HG03159 (cell line): ENCODE measurements around the gene PODXL.
"Not testable (repeated sequence)": the region's sequence is repeated elsewhere in the genome, so short reads cannot be mapped to it uniquely, and the experiment has no call there.

Experiments
- ATAC-seq: cut with Tn5 transposase; IDR thresholded peaks from one replicate; pipeline ENCODE4 v1.9.1; 2021; ENCODE audit warnings: mild to moderate bottlenecking, moderate library complexity; ENCODE audit not compliant: unreplicated experiment

PODXL gene

GRCh38 chr7:131538071-131538812, 18.2 kb downstream of the PODXL start:
- no peak for ATAC-seq

- ATAC-seq: no peak
Measured at GRCh38 chr7:131537571-131537978, 18.9 kb downstream of the PODXL start.

GRCh38 chr7:131536361-131536849, 20.0 kb downstream of the PODXL start:
- ATAC-seq: no peak

GRCh38 chr7:131533566-131534561, 22.6 kb downstream of the PODXL start:
- no peak for ATAC-seq

GRCh38 chr7:131533151-131533559, 23.3 kb downstream of the PODXL start:
- ATAC-seq: no peak

GRCh38 chr7:131532570-131533091, 23.8 kb downstream of the PODXL start:
- no peak for ATAC-seq

- no peak for ATAC-seq
Measured at GRCh38 chr7:131530137-131530536, 26.3 kb downstream of the PODXL start.

- ATAC-seq: no peak
Measured at GRCh38 chr7:131529617-131530016, 26.8 kb downstream of the PODXL start.

- no peak for ATAC-seq
Measured at GRCh38 chr7:131529179-131529578, 27.2 kb downstream of the PODXL start.

GRCh38 chr7:131527456-131527855, 29.0 kb downstream of the PODXL start:
- no peak for ATAC-seq

- no peak for ATAC-seq
Measured at GRCh38 chr7:131525820-131526219, 30.6 kb downstream of the PODXL start.

GRCh38 chr7:131524703-131525102, 31.7 kb downstream of the PODXL start:
- no peak for ATAC-seq

GRCh38 chr7:131524115-131524514, 32.3 kb downstream of the PODXL start:
- ATAC-seq: no peak

- no peak for ATAC-seq
Measured at GRCh38 chr7:131522325-131522930, 34.0 kb downstream of the PODXL start.

GRCh38 chr7:131521651-131522163, 34.7 kb downstream of the PODXL start:
- ATAC-seq: no peak

GRCh38 chr7:131518626-131519025, 37.8 kb downstream of the PODXL start:
- ATAC-seq: no peak

GRCh38 chr7:131517218-131517923, 39.1 kb downstream of the PODXL start:
- ATAC-seq: no peak

GRCh38 chr7:131515471-131515870, 41.0 kb downstream of the PODXL start:
- ATAC-seq: not testable (repeated sequence)

- peak; percentile 90 for ATAC-seq
Measured at GRCh38 chr7:131513245-131514061, 43.0 kb downstream of the PODXL start.
